ENCODE data around the gene UTRN. TPM values are rescaled to one million over a fixed set of nuclear protein-coding genes. Genes with fewer than 3 reads are reported as not detected.

The UTRN gene
- total RNA-seq, 1 donor, result 132 TPM

- DNase-seq (ENCODE audit: low read depth), result no peak
- no peak overlapping the region for H3K4me3 ChIP-seq (ENCODE audit: low read depth, low read length)
- no peak for TF ChIP-seq CTCF (IDR thresholded peaks at IDR 0.05; ENCODE audit: insufficient read depth, low read depth, low read length)
These were observed 30.3 kb downstream of the UTRN start for GRCh38 chr6:144315226-144315980.

GRCh38 chr6:144315981-144316861 is 31.1 kb downstream of the UTRN start:
- no peak for DNase-seq (ENCODE audit: low read depth)
- no peak overlapping the region for H3K4me3 ChIP-seq (ENCODE audit: low read depth, low read length)
- TF ChIP-seq CTCF (IDR thresholded peaks at IDR 0.05; ENCODE audit: insufficient read depth, low read depth, low read length), result no peak

- no peak for TF ChIP-seq CTCF (IDR thresholded peaks at IDR 0.05; ENCODE audit: insufficient read depth, low read depth, low read length)
- DNase-seq (ENCODE audit: low read depth), result no peak
- H3K4me3 ChIP-seq (ENCODE audit: low read depth, low read length), result no peak overlapping the region
These were observed 31.7 kb downstream of the UTRN start for GRCh38 chr6:144316862-144317195.

GRCh38 chr6:144317736-144318135 is 32.6 kb downstream of the UTRN start:
- DNase-seq (ENCODE audit: low read depth), result peak; percentile 49

GRCh38 chr6:144319211-144319610 is 34.1 kb downstream of the UTRN start:
- no peak overlapping the region for H3K4me3 ChIP-seq (ENCODE audit: low read depth, low read length)
- no peak for DNase-seq (ENCODE audit: low read depth)
- no peak for TF ChIP-seq CTCF (IDR thresholded peaks at IDR 0.05; ENCODE audit: insufficient read depth, low read depth, low read length)

More at GRCh38 chr6:144317736-144318135, 32.6 kb downstream of the UTRN start:
- no peak overlapping the region for H3K4me3 ChIP-seq (ENCODE audit: low read depth, low read length)
- no peak for TF ChIP-seq CTCF (IDR thresholded peaks at IDR 0.05; ENCODE audit: insufficient read depth, low read depth, low read length)

- peak; percentile 11 for DNase-seq (ENCODE audit: low read depth)
- no peak for TF ChIP-seq CTCF (IDR thresholded peaks at IDR 0.05; ENCODE audit: insufficient read depth, low read depth, low read length)
- no peak overlapping the region for H3K4me3 ChIP-seq (ENCODE audit: low read depth, low read length)
These were observed 35.6 kb downstream of the UTRN start for GRCh38 chr6:144320741-144321140.
